H9 (cell line): ENCODE results near the gene PFKP. TPM values are rescaled to one million over a fixed set of nuclear protein-coding genes. Genes with fewer than 3 reads are reported as not detected.

Experiments
- DNase-seq: peaks from one replicate; pipeline ENCODE4 v3.0.0-alpha.2; 2017
- H2AFZ ChIP-seq: one replicate; pipeline ENCODE4 v1.6.1; 2013; ENCODE audit warnings: mild to moderate bottlenecking, low read length, control low read depth, moderate library complexity
- H2AK5ac ChIP-seq: 2 replicates; pipeline ENCODE4 v1.6.1; 2013; ENCODE audit warnings: low read length, control low read depth, mixed read lengths; ENCODE audit not compliant: insufficient read length
- H2BK120ac ChIP-seq: one replicate; pipeline ENCODE4 v1.6.1; 2013; ENCODE audit warnings: low read depth, mild to moderate bottlenecking, low read length, control low read depth, inconsistent platforms; ENCODE audit not compliant: poor library complexity, severe bottlenecking
- H2BK12ac ChIP-seq: 2 replicates; pipeline ENCODE4 v1.6.1; 2013; ENCODE audit warnings: low read length, control low read depth, mixed read lengths, low read depth; ENCODE audit not compliant: insufficient read length
- H2BK15ac ChIP-seq: 2 replicates; pipeline ENCODE4 v1.6.1; 2013; ENCODE audit warnings: low read depth, low read length, control low read depth
- H2BK20ac ChIP-seq: one replicate; pipeline ENCODE4 v1.6.1; 2013; ENCODE audit warnings: low read depth, mild to moderate bottlenecking, low read length, control low read depth, inconsistent platforms; ENCODE audit not compliant: poor library complexity, severe bottlenecking
- H2BK5ac ChIP-seq: 2 replicates; pipeline ENCODE4 v1.6.1; 2013; ENCODE audit warnings: low read length, control low read depth, mixed read lengths; ENCODE audit not compliant: insufficient read length
- H3K14ac ChIP-seq: 2 replicates; pipeline ENCODE4 v1.6.1; 2013; ENCODE audit warnings: low read length, control low read depth; ENCODE audit not compliant: insufficient read depth
- H3K18ac ChIP-seq: 2 replicates; pipeline ENCODE4 v1.6.1; 2013; ENCODE audit warnings: low read depth, mild to moderate bottlenecking, mixed read lengths, low read length, control low read depth; ENCODE audit not compliant: insufficient read length
- H3K23ac ChIP-seq: 2 replicates; pipeline ENCODE4 v1.6.1; 2013; ENCODE audit warnings: low read length, control low read depth, mixed read lengths, low read depth; ENCODE audit not compliant: insufficient read length
- H3K23me2 ChIP-seq: 2 replicates; pipeline ENCODE4 v1.6.1; 2013; ENCODE audit warnings: low read depth, mild to moderate bottlenecking, mixed read lengths, low read length, control low read depth; ENCODE audit not compliant: insufficient read length, poor library complexity, severe bottlenecking
- H3K27ac ChIP-seq: 2 replicates; pipeline ENCODE4 v1.5.1; 2013; ENCODE audit warnings: low read length, control low read depth, mixed read lengths, low read depth; ENCODE audit not compliant: insufficient read length
- H3K27me3 ChIP-seq: 2 replicates; pipeline ENCODE4 v1.6.1; 2013; ENCODE audit warnings: low read length, control low read depth, inconsistent platforms; ENCODE audit not compliant: insufficient read depth
- H3K4ac ChIP-seq: 2 replicates; pipeline ENCODE4 v1.6.1; 2013; ENCODE audit warnings: low read depth, mild to moderate bottlenecking, control low read depth, inconsistent platforms, low read length, moderate library complexity
- H3K4me1 ChIP-seq: 2 replicates; pipeline ENCODE4 v1.6.1; 2013; ENCODE audit warnings: low read length, control low read depth, inconsistent platforms; ENCODE audit not compliant: insufficient read depth
- H3K4me2 ChIP-seq: 2 replicates; pipeline ENCODE4 v1.6.1; 2013; ENCODE audit warnings: low read length, control low read depth, mixed read lengths; ENCODE audit not compliant: insufficient read length, insufficient read depth
- H3K56ac ChIP-seq: 2 replicates; pipeline ENCODE4 v1.6.1; 2013; ENCODE audit warnings: low read depth, mild to moderate bottlenecking, mixed read lengths, low read length, control low read depth; ENCODE audit not compliant: insufficient read length
- H3K79me1 ChIP-seq: 2 replicates; pipeline ENCODE4 v1.6.1; 2013; ENCODE audit warnings: low read depth, mild to moderate bottlenecking, moderate library complexity, low read length, control low read depth, inconsistent platforms; ENCODE audit not compliant: insufficient read depth, poor library complexity, severe bottlenecking
- H3K79me2 ChIP-seq: 2 replicates; pipeline ENCODE4 v1.6.1; 2013; ENCODE audit warnings: low read length, control low read depth, inconsistent platforms; ENCODE audit not compliant: insufficient read depth
- H3K9ac ChIP-seq: 2 replicates; pipeline ENCODE4 v1.6.1; 2013; ENCODE audit warnings: low read length, control low read depth, mixed read lengths; ENCODE audit not compliant: insufficient read length; ENCODE audit errors: extremely low read depth
- H3K9me3 ChIP-seq: one replicate; pipeline ENCODE4 v1.6.1; 2013; ENCODE audit warnings: low read depth, low read length, inconsistent platforms; ENCODE audit not compliant: control insufficient read depth
- H3T11ph ChIP-seq: one replicate; pipeline ENCODE4 v1.6.1; 2013; ENCODE audit warnings: mild to moderate bottlenecking, low read length, control low read depth, inconsistent platforms
- H4K20me1 ChIP-seq: one replicate; pipeline ENCODE4 v1.6.1; 2013; ENCODE audit not compliant: control insufficient read depth, insufficient read length, insufficient read depth
- H4K5ac ChIP-seq: 2 replicates; pipeline ENCODE4 v1.6.1; 2013; ENCODE audit warnings: low read depth, mild to moderate bottlenecking, mixed read lengths, low read length, control low read depth; ENCODE audit not compliant: insufficient read length
- H4K8ac ChIP-seq: replicated peaks from 2 replicates; pipeline ENCODE4 v1.6.1; 2013; ENCODE audit warnings: low read length, control low read depth, mixed read lengths, low read depth; ENCODE audit not compliant: insufficient read length
- H4K91ac ChIP-seq: 2 replicates; pipeline ENCODE4 v1.6.1; 2013; ENCODE audit warnings: low read depth, mild to moderate bottlenecking, moderate library complexity, mixed read lengths, low read length, control low read depth; ENCODE audit not compliant: insufficient read length
- H3K27ac Mint-ChIP-seq, 3 experiments: 2 replicates in 2 of 3; 3 replicates in 1 of 3; pipeline ENCODE4 v1.8.0; 2020 to 2021; ENCODE audit warnings: mixed read lengths in 3 of 3, mild to moderate bottlenecking in 1 of 3, moderate library complexity in 1 of 3
- H3K27me3 Mint-ChIP-seq: 2 replicates; pipeline ENCODE4 v1.8.0; 2021; ENCODE audit warnings: low read depth, mild to moderate bottlenecking, moderate library complexity, mixed read lengths
- H3K36me3 Mint-ChIP-seq, 3 experiments: 2 replicates in 2 of 3; 3 replicates in 1 of 3; pipeline ENCODE4 v1.8.0; 2020 to 2021; ENCODE audit warnings: low read depth in 3 of 3, mixed read lengths in 3 of 3; ENCODE audit not compliant: insufficient read depth in 1 of 3
- H3K4me1 Mint-ChIP-seq, 2 experiments: 2 replicates each; pipeline ENCODE4 v1.8.0; 2020; ENCODE audit warnings: mixed read lengths in 2 of 2
- H3K4me3 Mint-ChIP-seq, 2 experiments: 2 replicates in 1 of 2; 3 replicates in 1 of 2; pipeline ENCODE4 v1.8.0; 2020 to 2021; ENCODE audit warnings: mild to moderate bottlenecking in 2 of 2, mixed read lengths in 2 of 2, moderate library complexity in 1 of 2
- H3K9me3 Mint-ChIP-seq, 2 experiments: 2 replicates in 1 of 2; 3 replicates in 1 of 2; pipeline ENCODE4 v1.8.0; 2020; ENCODE audit warnings: mild to moderate bottlenecking in 2 of 2, mixed read lengths in 2 of 2, moderate library complexity in 1 of 2
- CTCF ChIP-seq: fragments of 200-600 bp; sonication (generic); conservative IDR thresholded peaks from 3 replicates; pipeline ENCODE4 v1.8.0; 2021; ENCODE audit warnings: antibody characterized with exemption, mild to moderate bottlenecking
- WGBS: extraction: QIAGEN DNeasy Blood & Tissue Kit; methylation state at CpG from one replicate; pipeline ENCODE4 v1.1.7; 2013; ENCODE audit warnings: missing lambda C conversion rate, low lambda C conversion rate, mixed read lengths; ENCODE audit not compliant: insufficient read length; ENCODE audit errors: extremely low coverage; 5-methylcytosine and 5-hydroxymethylcytosine counted together
- total RNA-seq: library from RNA; stranded (reverse); gene quantifications from 2 replicates; pipeline ENCODE4 v1.2.1, GENCODE V29; 2021

The PFKP gene
- total RNA-seq, 1 experiment from 2014 or later: 145 TPM

GRCh38 chr10:3108575-3109105 is 41.3 kb downstream of the PFKP start:
- WGBS: no CpG with 5 or more reads among the region's 21 CpGs
- no peak overlapping the region for H3K56ac ChIP-seq
- no peak overlapping the region for H3K18ac ChIP-seq
- no peaks in the 10 kb centered on the region for H4K20me1 ChIP-seq
- H2BK120ac ChIP-seq: no peak overlapping the region
- no peaks in the 10 kb centered on the region for H3K23me2 ChIP-seq
- no peak overlapping the region for H3K4me2 ChIP-seq
- no peaks in the 10 kb centered on the region for H3K27me3 ChIP-seq
- H3K4ac ChIP-seq: no peak overlapping the region
- H2BK20ac ChIP-seq: no peak overlapping the region
- H4K91ac ChIP-seq: no peak overlapping the region
- DNase-seq: no peak
- Mint-ChIP-seq H3K9me3 (no peaks in the 10 kb centered on the region), H3K4me1 (no peaks in the 10 kb centered on the region), H3K27me3 (no peaks in the 10 kb centered on the region), H3K36me3 (peaks cover 62 to 90% (median 88%) of the 10 kb centered on the region in 3 experiments), H3K27ac (peak overlapping the region in 1 of 3 experiments; percentile 31; a peak in 2 of 7 replicates), H3K4me3 (no peak overlapping the region)
- H3K14ac ChIP-seq: no peak overlapping the region
- no peak overlapping the region for H2AFZ ChIP-seq
- H3K23ac ChIP-seq: no peak overlapping the region
- H3K9ac ChIP-seq: no peak overlapping the region
- no peaks in the 10 kb centered on the region for H3K9me3 ChIP-seq
- H2AK5ac ChIP-seq: no peak overlapping the region
- H3K4me1 ChIP-seq: no peaks in the 10 kb centered on the region
- H3K79me2 ChIP-seq: no peaks in the 10 kb centered on the region
- no peak overlapping the region for H3T11ph ChIP-seq
- no peak overlapping the region for H4K8ac ChIP-seq
- H2BK5ac ChIP-seq: no peak overlapping the region
- H3K27ac ChIP-seq: no peak overlapping the region
- H2BK15ac ChIP-seq: no peak overlapping the region
- no peak for TF ChIP-seq CTCF
- H2BK12ac ChIP-seq: no peak overlapping the region
- H3K79me1 ChIP-seq: no peaks in the 10 kb centered on the region
- no peak overlapping the region for H4K5ac ChIP-seq
